Uterus (tissue), 4 donors: ENCODE results near the gene ELF5. TPM values are rescaled to one million over a fixed set of nuclear protein-coding genes. Genes with fewer than 3 reads are reported as not detected.
A peak's percentile ranks its signal among the peaks of the same experiment; 100 is the strongest.

ENCODE experiments used
- DNase-seq, 2 donors: peaks; one replicate each; pipeline ENCODE4 v3.0.0-alpha.2; 2019 to 2020
- H3K27ac ChIP-seq, 2 donors: fragments of 200-600 bp; sonication (generic); 1 replicate in 1 of 2; 2 replicates in 1 of 2; pipeline ENCODE4 v1.5.1; 2016 to 2018
- H3K27me3 ChIP-seq, 2 donors: fragments of 200-600 bp; sonication (generic); one replicate each; pipeline ENCODE4 v1.5.1; 2018 to 2019; ENCODE audit warnings: control low read depth in 1 of 2
- H3K36me3 ChIP-seq, 2 donors: fragments of 200-600 bp; sonication (generic); one replicate each; pipeline ENCODE4 v1.5.1; 2019; ENCODE audit warnings: control low read depth in 1 of 2
- H3K4me1 ChIP-seq, 2 donors: fragments of 200-600 bp; sonication (generic); one replicate each; pipeline ENCODE4 v1.5.1; 2018 to 2019; ENCODE audit warnings: control low read depth in 1 of 2
- H3K4me3 ChIP-seq, 2 donors: fragments of 200-600 bp; sonication (generic); 1 replicate in 1 of 2; 2 replicates in 1 of 2; pipeline ENCODE4 v1.5.1; 2018 to 2019; ENCODE audit warnings: mild to moderate bottlenecking in 1 of 2
- H3K9me3 ChIP-seq, 2 donors: fragments of 200-600 bp; sonication (generic); one replicate each; pipeline ENCODE4 v1.5.1; 2019; ENCODE audit warnings: control low read depth in 1 of 2
- CTCF ChIP-seq, 4 experiments: fragments of 200-600 bp in 2 of 4; fragments of 450-650 bp in 2 of 4; sonication (generic) in 2 of 4; IDR thresholded peaks; one replicate each; pipeline ENCODE4 v1.5.1; 2016 to 2019; ENCODE audit warnings: antibody characterized with exemption in 4 of 4, mild to moderate bottlenecking in 2 of 4, moderate library complexity in 1 of 4
- POLR2A ChIP-seq, 2 donors: fragments of 450-650 bp; IDR thresholded peaks; one replicate each; pipeline ENCODE4 v1.6.1; 2016; ENCODE audit warnings: antibody characterized with exemption in 2 of 2, mild to moderate bottlenecking in 1 of 2, moderate library complexity in 1 of 2
- intact Hi-C: fragments of 100-400 bp; cut with DNase I; formaldehyde crosslinking; loops from one replicate; pipeline ENCODE4 v1.15.1; 2023; ENCODE audit warnings: low total_unique reads
- total RNA-seq, 4 donors: library from RNA; depleted of rRNA in 3 of 4; stranded (reverse); fragments of >200 nt in 3 of 4; gene quantifications; one replicate each; pipeline versions ENCODE4 v1.1.0 to v1.2.4, GENCODE V29; 2014 to 2023
- donor health status: DM: yes; HTN: yes; CAD: no.

The ELF5 gene
- total RNA-seq, 4 donors from 2014 or later, result not detected

DNA sequence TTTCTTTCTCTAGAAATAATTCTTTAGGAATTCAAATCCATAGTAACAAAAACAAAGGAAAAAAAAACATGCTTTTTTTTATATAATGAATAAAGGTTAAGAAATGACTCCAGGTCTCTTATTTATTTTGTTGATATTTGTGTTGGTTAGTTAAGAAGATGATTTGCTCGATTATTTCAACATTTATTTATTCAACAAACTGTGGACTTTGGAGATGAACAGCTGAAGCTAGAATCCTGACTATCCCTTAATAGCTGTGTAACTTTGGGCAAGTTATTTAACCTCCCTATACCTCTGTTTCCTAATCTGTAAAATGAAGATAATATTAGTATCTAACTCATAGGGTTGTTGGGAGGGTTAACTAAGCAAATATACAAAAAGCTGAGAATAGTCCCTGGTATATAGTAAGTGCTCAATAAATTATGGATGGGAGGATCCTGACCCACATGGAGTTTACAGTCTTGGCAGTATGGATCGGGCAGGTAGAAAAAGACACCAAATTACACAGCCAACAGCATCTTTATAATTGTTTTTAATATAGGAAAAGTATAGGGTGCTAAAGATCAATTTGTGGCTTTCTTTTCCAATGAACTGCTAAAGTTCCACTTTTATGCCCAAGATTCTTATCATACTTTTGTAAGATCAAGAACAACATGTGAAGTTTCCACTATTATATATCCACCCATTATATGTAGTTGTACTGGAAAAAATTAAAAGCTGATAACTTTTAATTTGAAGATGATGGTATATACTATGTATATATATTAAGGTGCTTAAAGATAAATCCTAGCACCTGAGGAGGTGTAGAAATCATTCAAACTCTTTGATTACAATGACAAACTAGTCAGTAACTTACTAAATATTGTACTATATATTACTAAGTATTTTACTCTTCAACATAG is 76.1 kb downstream of the ELF5 start:
- Histone ChIP-seq H3K9me3 (no peaks in the 10 kb centered on the region), H3K36me3 (no peaks in the 10 kb centered on the region), H3K4me1 (no peaks in the 10 kb centered on the region), H3K27me3 (no peaks in the 10 kb centered on the region), H3K4me3 (peak overlapping the region; percentile 92 to 98), H3K27ac (peak overlapping the region; percentile 80 to 94)
- intact Hi-C loops, result no loop called here
- no peak for DNase-seq
- TF ChIP-seq POLR2A (IDR thresholded peaks at IDR 0.05) (no peak), CTCF (IDR thresholded peaks at IDR 0.05) (no peak)

DNA sequence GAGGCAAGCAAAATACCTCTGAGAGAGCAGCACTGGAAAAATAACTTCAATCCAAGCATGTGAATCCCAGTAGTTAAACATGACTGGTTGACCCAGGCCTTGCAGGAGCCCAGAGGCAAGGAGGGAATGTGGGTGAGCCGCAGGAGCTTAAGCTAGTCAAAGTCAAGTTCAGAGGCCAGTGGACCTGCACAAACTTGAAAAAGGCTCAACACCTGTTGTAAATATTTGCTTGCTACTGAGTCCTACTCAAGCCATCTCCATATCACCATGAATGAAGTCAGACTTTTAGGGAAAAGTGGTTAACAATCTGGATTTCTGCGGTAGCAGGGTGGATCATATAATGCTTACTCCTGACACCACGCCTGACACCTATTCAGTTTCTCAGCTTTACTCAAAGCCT is 79.7 kb downstream of the ELF5 start:
- Histone ChIP-seq H3K27me3 (no peaks in the 10 kb centered on the region), H3K4me3 (no peak overlapping the region), H3K9me3 (no peaks in the 10 kb centered on the region), H3K36me3 (no peaks in the 10 kb centered on the region), H3K4me1 (no peaks in the 10 kb centered on the region), H3K27ac (no peak overlapping the region)
- intact Hi-C loops, result no loop called here
- TF ChIP-seq CTCF (IDR thresholded peaks at IDR 0.05), result no peak
- no peak for DNase-seq

DNA sequence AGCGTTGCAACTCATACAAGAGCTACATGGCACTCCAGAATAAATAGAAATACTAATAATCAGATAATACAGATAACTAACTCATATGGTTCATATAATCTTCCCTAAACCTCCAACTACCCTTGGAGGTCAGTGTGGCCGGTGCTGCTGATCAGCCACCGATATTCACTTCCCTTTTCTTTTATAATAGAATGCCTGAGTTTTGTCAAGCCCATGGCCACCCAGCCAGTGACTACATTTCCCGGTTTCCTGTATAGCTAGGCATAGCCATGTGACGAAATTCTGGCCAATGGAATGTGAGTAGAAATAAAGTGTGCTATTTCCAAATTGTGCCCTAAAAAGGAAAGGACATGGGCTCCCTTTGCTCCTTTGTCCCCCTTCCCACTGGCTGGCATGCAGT is 80.8 kb downstream of the ELF5 start:
- no peak for DNase-seq
- Histone ChIP-seq H3K27ac (no peak overlapping the region), H3K4me1 (peaks cover 0 to 3% of the 10 kb centered on the region in 2 donors), H3K4me3 (no peak overlapping the region), H3K27me3 (no peaks in the 10 kb centered on the region), H3K36me3 (no peaks in the 10 kb centered on the region), H3K9me3 (no peaks in the 10 kb centered on the region)
- TF ChIP-seq CTCF (IDR thresholded peaks at IDR 0.05) (no peak), POLR2A (IDR thresholded peaks at IDR 0.05) (no peak)
- intact Hi-C loops, result no loop called here

DNA sequence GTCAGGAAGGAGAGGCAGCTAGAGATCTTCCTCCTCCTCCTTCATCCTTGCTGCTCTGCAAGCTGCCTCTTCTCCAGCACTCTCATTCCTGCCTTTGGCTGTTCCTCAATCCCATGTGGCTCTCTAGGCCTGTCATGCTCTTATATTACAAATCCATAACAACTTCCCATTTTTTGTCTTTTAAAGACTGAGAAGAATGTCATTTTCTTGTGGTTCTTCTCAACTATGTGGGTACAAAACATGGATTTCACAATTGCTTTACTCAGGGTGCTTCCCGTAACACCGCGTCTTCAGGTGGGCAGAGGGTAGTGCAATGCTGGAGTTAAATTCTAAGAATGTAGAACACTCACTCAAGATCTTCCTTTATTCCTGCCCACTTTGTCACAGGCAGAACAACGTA is 81.6 kb downstream of the ELF5 start:
- H3K36me3 ChIP-seq, result no peaks in the 10 kb centered on the region
- peaks cover 0 to 6% of the 10 kb centered on the region in 2 donors for H3K4me1 ChIP-seq
- H3K27ac ChIP-seq, result no peak overlapping the region
- no peaks in the 10 kb centered on the region for H3K27me3 ChIP-seq
- no peaks in the 10 kb centered on the region for H3K9me3 ChIP-seq
- no peak for DNase-seq
- intact Hi-C loops, result no loop called here
- no peak for TF ChIP-seq CTCF (IDR thresholded peaks at IDR 0.05)
- TF ChIP-seq POLR2A (IDR thresholded peaks at IDR 0.05), result no peak
- H3K4me3 ChIP-seq, result no peak overlapping the region

Other genes starting within 250 kb of the ELF5 start
- 1 to 10 TPM; 2.9 to 8.2 (median 6.6) TPM for gene ABTB2, start 155.8 kb downstream of the ELF5 start, total RNA-seq
- gene CAT, start 74.9 kb downstream of the ELF5 start, total RNA-seq, result 100 to 1,000 TPM in 3 of 4 donors, 10 to 100 TPM in 1; 83.0 to 120 (median 107) TPM
- 10 to 100 TPM in 1 of 4 donors, 1 to 10 TPM in 2, under 1 TPM in 1; 0.59 to 98.7 (median 1.6) TPM for gene EHF, start 107.3 kb upstream of the ELF5 start, total RNA-seq